Measurements from ENCODE around the gene TFPI.

DNA sequence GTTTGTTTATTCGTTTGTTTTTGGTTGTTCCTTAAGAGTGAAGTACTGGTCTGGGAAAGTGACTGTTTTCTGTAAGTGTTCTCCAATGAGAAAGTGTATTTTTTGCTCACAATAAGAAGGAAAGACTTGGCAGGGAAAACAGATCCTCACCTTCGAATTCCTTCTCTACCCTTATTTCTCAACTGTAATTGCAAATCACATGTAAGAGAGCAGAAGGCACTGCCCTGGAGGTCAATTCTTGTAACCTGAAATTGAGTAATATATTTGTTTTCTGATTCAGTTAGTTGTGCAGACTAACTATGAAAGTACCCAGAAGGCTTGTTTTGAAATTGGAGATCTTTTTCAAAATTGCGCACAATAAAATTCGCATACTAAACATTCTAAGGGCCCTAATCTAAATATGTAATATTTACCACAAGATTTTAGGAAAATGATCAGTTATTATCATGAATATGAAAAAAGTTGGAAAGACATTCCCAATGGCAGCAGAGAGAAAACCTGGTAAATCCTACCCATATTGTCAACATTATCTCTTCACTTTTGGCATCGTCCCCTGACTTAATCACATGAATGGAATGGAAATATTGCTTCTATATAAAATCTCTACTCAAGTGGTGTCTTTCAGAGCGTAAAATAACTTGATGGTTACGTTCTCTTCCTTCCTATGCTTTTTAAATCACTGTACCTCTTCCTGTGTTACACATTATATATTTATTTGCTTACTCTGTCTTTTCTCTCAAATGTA is 24.1 kb downstream of the TFPI start:
- TF ChIP-seq, protein P1, sequence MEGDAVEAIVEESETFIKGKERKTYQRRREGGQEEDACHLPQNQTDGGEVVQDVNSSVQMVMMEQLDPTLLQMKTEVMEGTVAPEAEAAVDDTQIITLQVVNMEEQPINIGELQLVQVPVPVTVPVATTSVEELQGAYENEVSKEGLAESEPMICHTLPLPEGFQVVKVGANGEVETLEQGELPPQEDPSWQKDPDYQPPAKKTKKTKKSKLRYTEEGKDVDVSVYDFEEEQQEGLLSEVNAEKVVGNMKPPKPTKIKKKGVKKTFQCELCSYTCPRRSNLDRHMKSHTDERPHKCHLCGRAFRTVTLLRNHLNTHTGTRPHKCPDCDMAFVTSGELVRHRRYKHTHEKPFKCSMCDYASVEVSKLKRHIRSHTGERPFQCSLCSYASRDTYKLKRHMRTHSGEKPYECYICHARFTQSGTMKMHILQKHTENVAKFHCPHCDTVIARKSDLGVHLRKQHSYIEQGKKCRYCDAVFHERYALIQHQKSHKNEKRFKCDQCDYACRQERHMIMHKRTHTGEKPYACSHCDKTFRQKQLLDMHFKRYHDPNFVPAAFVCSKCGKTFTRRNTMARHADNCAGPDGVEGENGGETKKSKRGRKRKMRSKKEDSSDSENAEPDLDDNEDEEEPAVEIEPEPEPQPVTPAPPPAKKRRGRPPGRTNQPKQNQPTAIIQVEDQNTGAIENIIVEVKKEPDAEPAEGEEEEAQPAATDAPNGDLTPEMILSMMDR (conservative IDR thresholded peaks at IDR 0.05; ENCODE audit: low read depth, low read length): no peak
- no peak for TF ChIP-seq EZH2phosphoT487 (IDR thresholded peaks at IDR 0.05; ENCODE audit: borderline replicate concordance, low read length)

Measured in PC-3 (cell line).